Stimulated activated CD8-positive, alpha-beta memory T cell treated with anti-CD3 and anti-CD28 coated beads, Interleukin-12 subunit alpha, Interleukin-12 subunit beta, amount 100 ng/mL, for 1 hour (primary cell): ENCODE data around the gene PRDM16.

ENCODE experiments used
- DNase-seq: peaks from one replicate; pipeline ENCODE4 v3.0.0-alpha.2; 2020; ENCODE audit warnings: low read depth

The PRDM16 gene

GRCh38 chr1:3262681-3263286, 193.8 kb downstream of the PRDM16 start:
- no peak for DNase-seq

- no peak for DNase-seq
These were observed 194.8 kb downstream of the PRDM16 start for GRCh38 chr1:3263790-3264189.

- DNase-seq: no peak
These were observed 195.5 kb downstream of the PRDM16 start for GRCh38 chr1:3264456-3264855.

GRCh38 chr1:3265835-3266805, 197.1 kb downstream of the PRDM16 start:
- no peak for DNase-seq

- DNase-seq: no peak
These were observed 198.0 kb downstream of the PRDM16 start for GRCh38 chr1:3266870-3267549.

- DNase-seq: no peak
These were observed 198.7 kb downstream of the PRDM16 start for GRCh38 chr1:3267550-3268270.

- DNase-seq: no peak
These were observed 199.3 kb downstream of the PRDM16 start for GRCh38 chr1:3268281-3268680.

- no peak for DNase-seq
These were observed 201.6 kb downstream of the PRDM16 start for GRCh38 chr1:3270403-3271245.

GRCh38 chr1:3271866-3272265, 202.9 kb downstream of the PRDM16 start:
- no peak for DNase-seq

- DNase-seq: no peak
These were observed 203.5 kb downstream of the PRDM16 start for GRCh38 chr1:3272321-3273045.

GRCh38 chr1:3273447-3273846, 204.4 kb downstream of the PRDM16 start:
- DNase-seq: no peak

- DNase-seq: no peak
These were observed 206.0 kb downstream of the PRDM16 start for GRCh38 chr1:3274972-3275371.

- no peak for DNase-seq
These were observed 206.7 kb downstream of the PRDM16 start for GRCh38 chr1:3275471-3276340.

- DNase-seq: no peak
These were observed 207.4 kb downstream of the PRDM16 start for GRCh38 chr1:3276341-3276800.

- DNase-seq: no peak
These were observed 208.0 kb downstream of the PRDM16 start for GRCh38 chr1:3277011-3277471.

GRCh38 chr1:3277623-3278022, 208.6 kb downstream of the PRDM16 start:
- no peak for DNase-seq

- DNase-seq: no peak
These were observed 209.6 kb downstream of the PRDM16 start for GRCh38 chr1:3278416-3279181.

- DNase-seq: no peak
These were observed 210.1 kb downstream of the PRDM16 start for GRCh38 chr1:3279182-3279470.

- DNase-seq: no peak
These were observed 212.7 kb downstream of the PRDM16 start for GRCh38 chr1:3281735-3282134.
